ENCODE measurements around the gene FHOD3. TPM values are rescaled to one million over a fixed set of nuclear protein-coding genes. Genes with fewer than 3 reads are reported as not detected.
"Not testable (repeated sequence)": the region's sequence is repeated elsewhere in the genome, so short reads cannot be mapped to it uniquely, and the experiment has no call there.

The FHOD3 gene
- total RNA-seq, 1 experiment from 2014 or later, result 0.10 TPM

DNA sequence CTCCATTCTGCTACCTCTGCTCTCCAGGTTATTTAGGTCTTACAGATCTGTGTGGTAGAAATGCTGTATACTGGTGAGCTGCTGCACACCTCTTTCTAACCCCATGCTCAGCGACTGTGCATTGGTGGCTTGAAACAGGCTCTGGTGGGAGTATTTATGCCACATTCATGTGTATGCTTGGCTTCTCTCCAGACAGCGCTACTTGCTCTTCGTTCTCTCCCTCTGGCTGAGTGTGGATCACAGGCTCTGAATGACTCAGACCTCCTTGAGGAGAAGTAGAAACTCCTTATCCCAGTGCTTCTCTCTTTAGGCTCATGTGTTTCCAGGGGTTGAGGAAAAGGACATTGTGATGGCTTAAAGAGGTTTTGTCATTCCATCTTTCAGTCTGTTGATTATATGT, 54.9 kb downstream of the FHOD3 start:
- Histone ChIP-seq H3K27me3 (no peaks in the 10 kb centered on the region), H3K36me3 (no peaks in the 10 kb centered on the region), H3K4me3 (no peak overlapping the region), H3K9me3 (no peaks in the 10 kb centered on the region)
- peak; percentile 37 for DNase-seq

DNA sequence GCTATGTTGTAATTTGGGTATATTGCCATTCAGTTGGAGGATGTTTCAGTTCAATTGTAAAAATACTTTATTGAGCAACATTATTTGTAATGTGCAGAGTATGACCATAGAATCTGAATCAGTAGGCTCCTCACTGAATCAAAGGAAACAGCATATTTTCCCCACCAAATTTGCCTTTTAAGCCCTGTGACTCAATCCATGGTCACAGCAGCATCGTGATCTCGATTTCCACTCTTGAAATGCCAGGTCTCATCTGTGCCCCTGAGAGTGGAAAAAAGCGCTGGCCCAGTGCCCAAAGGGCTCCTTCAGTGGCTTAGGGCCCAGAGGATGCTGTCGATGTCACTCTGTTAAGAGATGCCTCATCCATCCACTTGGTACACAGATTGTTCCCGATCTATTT, 57.5 kb downstream of the FHOD3 start:
- H3K36me3 ChIP-seq, result no peaks in the 10 kb centered on the region
- no peaks in the 10 kb centered on the region for H3K27me3 ChIP-seq
- no peaks in the 10 kb centered on the region for H3K9me3 ChIP-seq
- H3K4me3 ChIP-seq, result no peak overlapping the region
- DNase-seq, result peak; percentile 7

DNA sequence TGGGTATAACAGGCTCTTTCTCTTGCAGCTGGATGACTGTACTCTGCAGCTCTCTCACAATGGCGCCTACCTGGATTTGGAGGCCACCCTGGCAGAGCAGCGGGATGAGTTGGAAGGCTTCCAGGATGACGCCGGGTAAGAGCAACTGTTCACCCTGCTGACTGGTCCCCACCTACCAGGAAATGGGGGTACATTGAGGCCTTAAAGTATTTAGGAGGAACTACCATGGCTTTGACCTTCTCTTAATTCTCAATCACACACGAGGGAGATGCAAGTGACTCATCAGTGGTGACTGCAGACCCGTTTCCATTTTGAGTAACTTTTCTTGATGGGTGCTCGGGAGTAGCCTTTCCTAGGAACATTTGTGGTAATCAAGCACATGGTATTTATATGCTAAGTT, 58.0 kb downstream of the FHOD3 start:
- no peaks in the 10 kb centered on the region for H3K36me3 ChIP-seq
- no peaks in the 10 kb centered on the region for H3K9me3 ChIP-seq
- H3K4me3 ChIP-seq, result no peak overlapping the region
- H3K27me3 ChIP-seq, result no peaks in the 10 kb centered on the region
- DNase-seq, result no peak

DNA sequence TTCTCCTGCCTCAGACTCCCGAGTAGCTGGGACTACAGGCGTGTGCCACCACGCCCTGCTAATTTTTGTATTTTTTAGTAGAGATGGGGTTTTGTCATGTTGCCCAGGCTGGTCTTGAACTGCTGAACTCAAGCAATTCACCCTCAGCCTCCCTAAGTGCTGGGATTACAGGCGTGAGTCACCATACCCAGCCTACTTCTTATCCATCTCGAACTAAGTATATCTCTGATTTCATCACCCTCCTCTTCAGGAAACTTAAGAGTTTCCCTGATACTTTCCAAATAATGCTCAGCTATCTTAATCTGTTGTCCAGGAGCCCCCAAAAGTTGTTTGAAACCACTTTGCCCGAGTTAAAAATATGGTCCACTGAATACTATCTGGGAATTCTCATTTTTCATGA, 59.2 kb downstream of the FHOD3 start:
- not testable (repeated sequence) for DNase-seq, H3K27me3 ChIP-seq, H3K9me3 ChIP-seq, H3K36me3 ChIP-seq, H3K4me3 ChIP-seq

DNA sequence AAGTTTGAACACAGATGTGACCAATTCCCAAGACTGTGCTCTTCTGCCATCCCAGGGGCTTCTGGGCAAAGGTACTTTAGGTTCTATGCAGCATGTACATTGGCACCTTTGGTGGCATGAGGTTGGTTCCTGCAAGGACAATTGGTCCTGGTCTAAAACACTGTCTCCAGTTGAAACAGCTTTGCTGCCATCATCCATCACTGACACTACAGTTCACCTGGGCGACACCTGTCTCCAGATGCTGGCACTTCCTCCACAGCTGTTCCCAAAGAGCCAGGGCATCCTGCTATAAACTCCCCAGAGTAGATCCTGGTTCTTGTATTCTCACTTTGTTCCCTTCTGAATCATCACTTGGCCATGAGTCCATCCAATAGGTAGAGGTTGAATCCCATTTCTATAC, 60.6 kb downstream of the FHOD3 start:
- Histone ChIP-seq H3K4me3 (no peak overlapping the region), H3K36me3 (no peaks in the 10 kb centered on the region), H3K27me3 (no peaks in the 10 kb centered on the region), H3K9me3 (no peaks in the 10 kb centered on the region)
- no peak for DNase-seq

DNA sequence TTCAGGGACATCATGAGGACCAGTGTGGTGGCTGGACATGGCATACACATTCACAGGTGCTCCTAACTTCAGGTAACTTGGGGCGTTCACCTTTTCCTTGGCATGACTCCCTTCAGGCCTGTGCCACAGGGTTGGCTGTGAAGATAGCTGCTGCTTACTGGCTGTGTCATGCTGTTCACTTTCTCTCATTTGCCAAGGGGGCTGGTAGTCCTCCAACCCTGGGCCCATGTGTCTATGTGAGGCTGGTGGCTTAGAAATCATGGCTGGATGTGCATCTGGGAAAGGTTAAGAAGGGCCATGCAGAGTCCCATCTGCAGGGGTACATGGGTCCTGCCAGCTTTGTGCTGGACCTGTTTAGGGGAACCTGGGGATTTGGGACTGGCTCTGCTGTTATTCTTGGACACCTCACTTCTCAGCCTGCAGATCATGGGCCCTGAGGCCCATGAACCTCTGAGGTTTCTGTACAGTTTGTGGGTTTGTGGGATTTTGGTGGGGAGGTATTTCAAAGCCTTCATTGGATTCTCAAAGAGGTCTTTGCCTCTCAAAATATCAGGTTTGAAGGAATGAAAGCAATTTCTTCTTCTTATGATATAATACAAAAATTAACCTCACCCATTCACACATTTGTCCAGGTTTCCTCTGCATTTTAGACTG, 62.9 kb downstream of the FHOD3 start:
- Histone ChIP-seq H3K9me3 (no peaks in the 10 kb centered on the region), H3K27me3 (no peaks in the 10 kb centered on the region), H3K4me3 (no peak overlapping the region), H3K36me3 (no peaks in the 10 kb centered on the region)
- DNase-seq, result no peak

DNA sequence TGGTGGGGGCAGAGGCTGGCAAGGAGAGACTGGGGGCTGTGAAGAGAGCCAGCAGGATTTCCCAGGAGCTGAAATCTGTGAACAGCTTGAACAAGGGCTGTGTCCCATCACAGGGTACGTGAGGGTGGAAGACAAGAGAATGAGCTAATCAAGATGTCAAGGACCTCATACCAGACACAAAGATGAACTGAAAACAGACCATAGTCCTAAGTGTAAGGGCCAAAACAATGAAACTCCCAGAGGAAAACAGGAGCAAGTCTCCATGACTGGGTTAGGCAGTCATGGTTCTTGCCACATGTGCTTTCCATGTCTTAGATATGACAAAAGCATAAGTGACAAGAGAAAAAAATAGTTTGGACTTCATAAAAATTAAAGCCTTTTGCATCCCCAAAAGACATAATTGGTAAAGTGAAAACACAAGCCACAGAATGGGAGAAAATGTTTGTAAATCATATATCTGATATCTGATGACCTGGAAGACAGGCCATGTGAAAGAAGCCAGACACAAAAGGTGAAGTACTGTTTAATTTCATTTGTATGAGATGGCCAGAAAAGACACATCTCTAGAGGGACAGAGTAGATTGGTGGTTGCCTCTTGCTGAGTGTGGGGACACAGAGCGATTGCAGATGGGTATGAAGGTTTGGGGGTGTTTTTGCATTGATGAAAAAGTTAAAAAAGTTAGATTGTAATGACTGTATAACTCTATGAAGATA, 67.6 kb downstream of the FHOD3 start:
- Histone ChIP-seq H3K4me3 (no peak overlapping the region), H3K36me3 (no peaks in the 10 kb centered on the region), H3K9me3 (no peaks in the 10 kb centered on the region), H3K27me3 (no peaks in the 10 kb centered on the region)
- DNase-seq, result no peak

DNA sequence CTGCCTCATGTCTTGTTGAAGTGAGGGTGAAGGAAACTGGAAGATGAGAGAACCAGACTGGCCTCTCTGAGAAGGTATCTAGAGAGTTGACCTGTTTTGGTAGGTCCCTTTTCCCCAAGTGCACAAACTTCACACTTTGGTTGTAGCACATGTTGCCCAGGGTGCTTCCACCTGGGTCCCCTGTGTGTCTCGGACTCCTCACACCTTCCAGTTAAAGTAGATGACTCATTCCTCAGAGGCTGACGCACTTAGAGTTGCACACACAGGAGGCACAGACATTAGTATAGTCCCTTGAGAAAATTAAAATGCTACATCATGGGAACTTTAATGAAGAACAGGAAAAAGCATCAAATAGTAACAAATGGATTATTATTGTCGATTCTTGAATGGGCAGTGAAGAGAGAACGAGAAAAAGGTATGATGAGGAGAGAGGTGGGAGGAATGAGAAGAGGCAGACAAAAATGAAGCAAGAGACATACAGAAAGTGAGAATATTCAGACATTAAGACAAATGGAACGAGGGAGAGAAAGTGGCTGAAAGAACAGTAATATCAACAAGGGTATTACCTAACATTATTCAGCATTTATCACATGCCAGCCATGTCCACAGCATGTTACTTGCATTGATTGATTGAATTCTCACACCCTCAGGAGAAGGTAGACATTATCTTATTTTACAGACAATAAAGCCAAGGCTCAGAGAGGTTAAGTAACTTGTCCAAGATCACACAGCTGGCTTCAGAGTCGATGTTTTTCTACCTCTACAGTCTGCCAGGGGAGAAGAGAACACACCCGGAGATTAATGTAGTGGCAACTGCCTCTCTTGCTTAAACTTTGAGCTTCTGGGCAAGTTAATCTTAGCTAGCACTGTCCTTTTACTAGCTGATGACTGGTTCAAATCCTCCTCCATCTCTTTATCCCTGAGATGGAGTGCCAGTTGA, 68.6 kb downstream of the FHOD3 start:
- H3K9me3 ChIP-seq, result no peaks in the 10 kb centered on the region
- DNase-seq, result no peak
- H3K27me3 ChIP-seq, result no peaks in the 10 kb centered on the region
- no peak overlapping the region for H3K4me3 ChIP-seq
- no peaks in the 10 kb centered on the region for H3K36me3 ChIP-seq

DNA sequence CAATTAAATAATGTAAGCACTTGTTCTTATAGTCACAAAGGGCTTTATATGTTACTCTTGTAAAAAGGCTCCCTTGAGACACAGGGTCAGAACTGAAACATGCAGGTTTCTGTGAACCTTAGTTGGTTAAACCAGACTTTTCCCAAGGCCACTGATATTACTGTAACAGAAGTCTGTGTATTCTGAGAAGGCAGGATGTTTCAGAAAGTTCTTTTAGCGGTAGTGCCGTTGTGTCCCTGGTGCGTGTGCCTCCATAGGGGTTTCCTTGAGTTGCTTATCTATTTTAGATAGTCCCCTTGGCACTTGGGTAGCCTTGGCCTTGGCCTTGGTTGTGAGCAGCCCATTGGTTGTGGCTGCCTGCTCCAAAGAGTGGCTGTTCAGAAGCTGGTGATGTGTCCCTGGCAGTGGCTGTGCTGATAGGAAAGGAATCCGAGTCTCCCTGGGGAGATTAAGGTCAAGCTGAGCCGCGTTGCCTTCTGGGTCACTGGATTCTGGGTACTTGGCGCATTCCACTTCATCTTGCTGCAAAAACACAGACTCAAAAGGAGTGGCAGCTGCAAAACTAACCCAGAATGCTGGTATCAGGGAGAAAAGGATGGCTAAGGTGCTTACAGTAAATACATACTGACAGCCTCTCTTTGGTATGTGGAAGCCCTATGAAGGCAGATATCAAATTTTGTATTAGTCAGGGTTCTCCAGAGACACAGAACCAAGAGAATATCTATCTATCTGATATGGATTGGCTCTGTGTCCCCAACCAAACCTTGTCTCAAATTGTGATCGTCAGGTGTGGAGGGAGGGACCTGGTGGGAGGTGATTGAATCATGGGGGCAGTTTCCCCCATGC, 69.7 kb downstream of the FHOD3 start:
- no peaks in the 10 kb centered on the region for H3K9me3 ChIP-seq
- H3K36me3 ChIP-seq, result no peaks in the 10 kb centered on the region
- no peaks in the 10 kb centered on the region for H3K27me3 ChIP-seq
- no peak overlapping the region for H3K4me3 ChIP-seq
- no peak for DNase-seq

DNA sequence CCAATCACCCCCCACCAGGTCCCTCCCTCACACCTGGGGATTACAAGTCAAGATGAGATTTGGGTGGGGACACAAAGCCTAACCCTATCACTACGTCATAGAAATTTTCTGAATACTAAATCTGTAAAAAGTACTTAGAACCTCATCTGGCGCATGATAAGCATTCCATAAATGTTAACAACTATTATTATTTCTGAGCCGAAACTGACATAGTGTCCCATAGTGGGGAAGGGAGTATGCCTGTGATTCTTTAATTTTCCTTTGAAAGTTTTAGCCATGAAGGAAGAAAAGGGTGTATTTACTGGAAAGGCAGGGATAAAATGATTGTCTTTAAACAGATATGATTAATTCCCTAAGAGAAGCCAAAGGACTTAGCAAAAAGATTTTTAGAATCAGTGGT, 71.4 kb downstream of the FHOD3 start:
- H3K4me3 ChIP-seq, result no peak overlapping the region
- no peaks in the 10 kb centered on the region for H3K36me3 ChIP-seq
- H3K27me3 ChIP-seq, result no peaks in the 10 kb centered on the region
- no peak for DNase-seq
- no peaks in the 10 kb centered on the region for H3K9me3 ChIP-seq

DNA sequence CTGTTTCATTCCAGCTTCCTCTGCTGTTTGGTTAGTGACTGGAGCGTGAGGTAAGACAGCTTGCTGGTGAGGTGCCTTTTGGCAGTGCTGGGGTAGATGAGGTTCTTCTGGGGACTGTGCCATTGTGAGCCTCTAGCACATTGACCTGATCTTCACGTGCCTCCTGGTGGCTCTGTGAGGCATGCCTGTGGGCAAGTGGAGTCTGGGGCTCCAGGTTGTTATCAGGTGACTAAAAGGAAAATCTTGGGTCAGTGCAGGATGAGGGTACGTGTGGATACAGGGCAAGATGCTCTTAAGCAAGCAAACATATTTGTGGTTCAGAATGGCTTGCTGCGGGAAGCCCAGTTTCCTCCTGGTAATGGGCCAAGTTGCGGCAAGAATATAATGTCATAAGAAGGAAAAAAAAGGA, 75.4 kb downstream of the FHOD3 start:
- Histone ChIP-seq H3K36me3 (no peaks in the 10 kb centered on the region), H3K9me3 (no peaks in the 10 kb centered on the region), H3K4me3 (no peak overlapping the region), H3K27me3 (no peaks in the 10 kb centered on the region)
- no peak for DNase-seq

DNA sequence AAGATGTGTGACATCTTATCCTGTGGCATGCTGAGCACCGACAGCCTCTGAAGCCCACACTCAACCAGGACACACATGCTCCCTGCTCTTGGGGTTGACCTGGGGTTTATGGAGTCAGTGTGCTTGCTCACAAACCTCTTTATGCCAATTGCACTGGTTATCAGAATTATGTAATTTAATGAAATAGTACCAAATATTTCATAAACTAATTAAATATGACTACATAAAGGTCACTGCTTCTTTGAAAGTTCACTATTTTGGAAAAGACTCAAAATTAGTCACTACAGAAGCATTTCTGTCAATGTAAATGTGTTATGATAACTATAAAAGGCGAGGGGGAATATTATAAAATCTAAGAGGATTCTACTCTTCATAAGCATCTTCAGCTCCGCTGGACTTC, 76.7 kb downstream of the FHOD3 start:
- H3K4me3 ChIP-seq, result no peak overlapping the region
- no peaks in the 10 kb centered on the region for H3K36me3 ChIP-seq
- no peaks in the 10 kb centered on the region for H3K9me3 ChIP-seq
- H3K27me3 ChIP-seq, result no peaks in the 10 kb centered on the region
- DNase-seq, result no peak

DNA sequence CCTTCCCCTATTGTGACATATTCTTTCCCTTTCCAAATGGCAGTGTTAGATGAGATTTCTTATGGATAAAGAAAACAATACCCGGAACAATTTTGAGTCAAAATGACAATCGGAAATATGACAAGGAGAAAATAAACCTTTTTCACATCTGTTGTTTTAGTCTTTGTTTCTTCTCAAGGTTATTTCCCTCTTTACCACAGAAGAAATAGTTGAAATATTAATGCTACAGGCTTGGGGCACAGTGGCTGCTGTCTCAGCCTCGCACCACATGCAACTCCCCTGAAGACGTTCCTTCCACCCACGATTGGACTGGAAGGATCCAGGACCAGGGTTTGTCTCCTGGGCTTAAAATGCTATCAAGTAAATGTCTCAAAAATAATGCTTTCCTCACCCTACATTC, 77.6 kb downstream of the FHOD3 start:
- H3K4me3 ChIP-seq, result no peak overlapping the region
- no peak for DNase-seq
- H3K27me3 ChIP-seq, result no peaks in the 10 kb centered on the region
- no peaks in the 10 kb centered on the region for H3K36me3 ChIP-seq
- no peaks in the 10 kb centered on the region for H3K9me3 ChIP-seq

DNA sequence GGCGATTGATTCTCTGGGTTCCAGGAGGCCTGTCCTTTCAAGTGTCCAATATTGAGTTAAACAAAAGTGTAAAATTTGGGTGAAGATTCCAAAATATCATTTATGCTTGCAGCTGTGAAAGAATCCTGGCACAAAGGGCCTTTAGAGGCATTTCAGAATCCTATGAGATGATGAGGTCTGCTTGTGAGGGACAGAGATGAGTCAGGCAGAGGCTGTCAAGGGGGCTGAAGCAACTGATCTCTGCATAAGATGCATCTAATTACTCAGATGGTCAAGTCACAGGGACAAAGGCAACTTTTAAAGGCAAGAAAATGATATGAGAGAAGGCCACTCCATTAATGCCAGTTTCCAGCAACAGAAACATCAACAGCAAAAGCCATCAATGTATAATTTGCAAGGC, 78.8 kb downstream of the FHOD3 start:
- no peak overlapping the region for H3K4me3 ChIP-seq
- H3K9me3 ChIP-seq, result no peaks in the 10 kb centered on the region
- no peaks in the 10 kb centered on the region for H3K27me3 ChIP-seq
- no peaks in the 10 kb centered on the region for H3K36me3 ChIP-seq
- no peak for DNase-seq

DNA sequence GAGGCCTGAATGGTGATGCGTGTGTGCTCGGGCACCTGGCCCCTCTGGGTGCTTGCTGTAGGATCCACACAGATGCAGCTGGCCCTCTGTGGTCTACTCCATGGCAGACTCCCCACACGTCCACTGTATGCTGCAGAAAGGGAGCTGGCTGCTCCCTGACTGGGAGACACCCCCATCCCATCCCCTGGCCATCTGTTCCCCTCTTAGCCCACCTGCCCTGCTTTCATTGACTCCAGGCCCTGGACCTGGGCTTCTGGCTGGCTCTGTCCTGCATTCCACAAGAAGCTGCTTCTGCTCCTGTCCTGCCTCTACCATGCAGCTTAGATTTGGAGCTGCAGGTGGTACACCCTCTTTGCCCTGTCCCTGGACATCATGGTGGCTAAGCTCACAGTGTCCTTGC, 80.1 kb downstream of the FHOD3 start:
- H3K36me3 ChIP-seq, result no peaks in the 10 kb centered on the region
- no peaks in the 10 kb centered on the region for H3K9me3 ChIP-seq
- no peaks in the 10 kb centered on the region for H3K27me3 ChIP-seq
- H3K4me3 ChIP-seq, result no peak overlapping the region
- DNase-seq, result no peak

DNA sequence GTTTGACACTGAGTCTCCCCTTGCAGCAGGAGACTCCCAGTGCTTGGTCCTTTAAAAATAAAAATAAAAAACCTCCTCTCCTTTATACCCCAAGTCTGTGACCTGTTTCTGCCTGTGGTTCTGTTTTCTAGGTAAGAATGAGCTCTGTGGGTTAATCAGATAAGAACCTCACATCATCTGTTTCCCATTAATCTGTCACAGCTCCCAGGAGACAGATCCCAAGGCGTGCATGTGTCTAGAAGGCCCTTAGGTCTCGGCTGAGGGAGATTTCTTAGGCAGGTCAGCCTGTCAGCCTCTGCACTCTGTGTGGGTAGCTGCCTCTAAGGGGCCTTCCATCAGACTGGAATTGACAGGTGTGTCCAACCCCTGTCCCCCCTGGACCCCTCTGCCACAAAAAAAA, 80.7 kb downstream of the FHOD3 start:
- H3K4me3 ChIP-seq, result no peak overlapping the region
- DNase-seq, result no peak
- H3K27me3 ChIP-seq, result no peaks in the 10 kb centered on the region
- no peaks in the 10 kb centered on the region for H3K36me3 ChIP-seq
- H3K9me3 ChIP-seq, result no peaks in the 10 kb centered on the region

All from MG63 (cell line).